Neuron (in vitro differentiated cells): ENCODE data around the gene SMIM33.
"Not testable (repeated sequence)": the region's sequence is repeated elsewhere in the genome, so short reads cannot be mapped to it uniquely, and the experiment has no call there.

ENCODE experiments used
- H2AFZ ChIP-seq: one replicate; pipeline ENCODE4 v1.6.1; 2013; ENCODE audit warnings: low read depth, mild to moderate bottlenecking, inconsistent platforms, low read length, moderate library complexity
- H3K27me3 ChIP-seq: one replicate; pipeline ENCODE4 v1.6.1; 2013; ENCODE audit warnings: low read length; ENCODE audit not compliant: insufficient read depth
- H3K36me3 ChIP-seq: one replicate; pipeline ENCODE4 v1.6.1; 2013; ENCODE audit warnings: low read length; ENCODE audit not compliant: insufficient read depth
- H3K4me1 ChIP-seq: one replicate; pipeline ENCODE4 v1.6.1; 2013; ENCODE audit warnings: low read length; ENCODE audit not compliant: insufficient read depth
- H3K4me3 ChIP-seq: 2 replicates; pipeline ENCODE4 v1.5.1; 2013; ENCODE audit warnings: mild to moderate bottlenecking, low read length, moderate library complexity
- H3K9me3 ChIP-seq: one replicate; pipeline ENCODE4 v1.6.1; 2013; ENCODE audit warnings: low read length

Gene SMIM33

DNA sequence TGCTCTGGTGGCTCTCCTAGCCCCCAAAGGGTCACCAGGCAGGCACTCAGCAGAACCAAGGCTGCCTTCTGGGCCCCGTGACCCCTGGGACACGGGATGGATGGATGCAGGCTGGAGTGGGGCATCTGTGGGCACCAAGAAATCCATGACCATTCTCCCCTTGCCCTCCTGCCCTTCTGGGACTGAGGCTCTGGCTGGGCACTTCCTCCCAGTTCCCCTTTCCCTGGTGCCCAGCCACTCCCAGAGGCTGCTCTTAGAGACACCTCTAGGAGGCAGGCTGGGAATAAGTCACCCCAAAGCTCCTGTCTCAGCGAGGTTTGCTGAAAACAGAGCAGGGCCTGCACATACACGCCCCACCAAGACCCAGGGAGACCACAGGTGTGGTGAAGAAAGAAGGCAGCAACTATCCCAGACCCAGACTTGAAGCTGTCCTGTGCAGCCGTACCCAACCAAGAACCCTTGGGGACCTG lies 10.8 kb downstream of the SMIM33 start:
- H2AFZ ChIP-seq: no peak overlapping the region
- H3K36me3 ChIP-seq: no peaks in the 10 kb centered on the region
- no peaks in the 10 kb centered on the region for H3K4me1 ChIP-seq
- no peaks in the 10 kb centered on the region for H3K27me3 ChIP-seq
- no peaks in the 10 kb centered on the region for H3K9me3 ChIP-seq
- no peak overlapping the region for H3K4me3 ChIP-seq

DNA sequence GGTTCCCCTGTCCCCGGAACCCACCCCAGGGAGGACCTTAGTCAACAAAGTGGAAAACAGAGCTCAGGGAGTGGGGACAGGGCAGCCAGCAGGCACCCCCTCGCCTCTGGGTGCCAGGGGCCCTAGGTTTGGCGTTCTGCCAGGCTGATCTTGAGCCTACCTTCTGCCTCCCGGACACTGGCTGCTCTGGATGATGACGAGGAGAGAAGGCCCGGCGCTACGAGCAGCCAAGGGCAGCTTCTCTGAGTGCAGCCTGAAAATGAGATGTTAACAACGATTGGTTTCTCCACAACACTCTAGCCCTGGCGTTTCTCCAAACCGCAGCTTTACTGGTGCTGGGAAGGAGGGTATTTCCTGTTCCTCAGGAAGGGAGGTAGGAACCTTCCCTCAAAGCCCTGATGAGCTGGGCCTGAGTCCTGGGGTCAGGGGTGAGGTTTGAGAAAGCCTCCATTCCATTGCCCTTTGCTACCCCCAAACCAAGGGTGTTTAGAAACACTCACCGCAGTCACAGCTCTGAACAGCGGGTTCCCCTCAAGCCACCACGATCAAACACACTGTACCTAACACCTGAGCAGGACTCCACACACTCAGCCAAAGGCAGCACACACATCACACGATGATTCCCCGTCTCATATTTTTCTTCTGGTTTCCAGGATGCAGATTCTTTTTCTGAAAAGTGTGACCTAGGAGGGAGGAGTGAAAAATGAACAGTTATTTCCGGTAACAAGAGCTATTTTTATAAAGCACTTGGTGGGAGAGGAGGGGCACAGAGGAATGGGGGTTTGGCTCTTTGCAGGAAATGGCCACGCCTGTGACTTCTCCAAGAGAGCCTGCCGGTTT lies 11.5 kb downstream of the SMIM33 start, which contains the start of gene STING1:
Gene STING1 (minus strand): TSS at position 709 of the 840 bp plus-strand sequence. CDS start 1,054 bp downstream, outside the sequence.
- Histone ChIP-seq H3K27me3 (peaks cover 3% of the 10 kb centered on the region), H3K4me3 (no peak within 1 kb of the TSS), H2AFZ (no peak within 1 kb of the TSS), H3K36me3 (no peaks in the 10 kb centered on the region), H3K9me3 (no peaks in the 10 kb centered on the region), H3K4me1 (no peaks in the 10 kb centered on the region)

DNA sequence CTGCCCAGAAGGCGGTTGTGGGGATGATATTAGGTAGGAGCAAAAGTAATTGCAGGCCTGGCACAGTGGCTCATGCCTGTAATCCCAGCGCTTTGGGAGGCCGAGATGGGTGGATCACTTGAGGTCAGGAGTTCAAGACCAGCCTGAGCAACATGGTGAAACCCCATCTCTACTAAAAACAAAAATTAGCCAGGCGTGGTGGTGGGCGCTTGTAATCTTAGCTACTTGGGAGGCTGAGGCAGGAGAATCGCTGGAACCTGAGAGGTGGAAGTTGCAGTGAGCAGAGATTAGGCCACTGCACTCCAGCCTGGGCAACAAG lies 12.0 kb downstream of the SMIM33 start:
- H3K4me1 ChIP-seq: not testable (repeated sequence)

GRCh38 chr5:139486201-139486600 lies 15.4 kb downstream of the SMIM33 start:
- H3K36me3 ChIP-seq: no peaks in the 10 kb centered on the region
- peaks cover 3% of the 10 kb centered on the region for H3K27me3 ChIP-seq
- H3K4me1 ChIP-seq: no peaks in the 10 kb centered on the region
- H3K4me3 ChIP-seq: no peak overlapping the region
- H2AFZ ChIP-seq: no peak overlapping the region
- no peaks in the 10 kb centered on the region for H3K9me3 ChIP-seq

More for the DNA sequence above, 12.0 kb downstream of the SMIM33 start:
- not testable (repeated sequence) for H3K9me3 ChIP-seq, H3K4me3 ChIP-seq, H3K36me3 ChIP-seq, H2AFZ ChIP-seq, H3K27me3 ChIP-seq

DNA sequence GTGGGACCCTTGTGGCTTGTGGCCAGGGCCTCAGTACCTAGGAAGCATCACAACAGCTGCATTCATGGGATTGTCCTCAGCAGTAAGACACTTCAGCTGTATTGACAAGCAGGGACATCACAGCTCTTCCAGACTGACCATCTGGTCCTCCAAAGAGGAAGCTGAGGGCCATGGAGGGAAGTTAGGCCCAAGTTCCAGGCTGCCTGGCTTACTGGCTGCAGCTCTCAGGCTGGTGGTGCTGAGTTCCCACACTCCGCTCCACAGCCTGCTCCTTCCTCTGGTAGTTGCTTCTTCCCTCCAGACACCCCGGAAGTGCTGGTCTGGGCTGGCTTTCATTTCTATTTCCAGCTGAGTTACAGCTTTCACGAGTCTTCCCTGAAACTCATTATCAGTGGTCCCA lies 17.5 kb downstream of the SMIM33 start:
- H2AFZ ChIP-seq: no peak overlapping the region
- peaks cover 2% of the 10 kb centered on the region for H3K4me1 ChIP-seq
- H3K9me3 ChIP-seq: no peaks in the 10 kb centered on the region
- peaks cover 3% of the 10 kb centered on the region for H3K27me3 ChIP-seq
- H3K36me3 ChIP-seq: no peaks in the 10 kb centered on the region
- no peak overlapping the region for H3K4me3 ChIP-seq

GRCh38 chr5:139492700-139493192 lies 21.9 kb downstream of the SMIM33 start:
- Histone ChIP-seq H3K4me3 (no peak overlapping the region), H2AFZ (no peak overlapping the region), H3K27me3 (peaks cover 3% of the 10 kb centered on the region), H3K4me1 (peaks cover 2% of the 10 kb centered on the region), H3K9me3 (no peaks in the 10 kb centered on the region), H3K36me3 (no peaks in the 10 kb centered on the region)

- Histone ChIP-seq H3K9me3 (no peaks in the 10 kb centered on the region), H2AFZ (no peak overlapping the region), H3K4me3 (no peak overlapping the region), H3K36me3 (no peaks in the 10 kb centered on the region), H3K4me1 (peaks cover 2% of the 10 kb centered on the region), H3K27me3 (peaks cover 3% of the 10 kb centered on the region)
Observed at GRCh38 chr5:139494256-139494655, 23.5 kb downstream of the SMIM33 start.

- Histone ChIP-seq H2AFZ (no peak overlapping the region), H3K4me3 (no peak overlapping the region), H3K9me3 (no peaks in the 10 kb centered on the region), H3K36me3 (no peaks in the 10 kb centered on the region), H3K27me3 (peaks cover 3% of the 10 kb centered on the region), H3K4me1 (peaks cover 2% of the 10 kb centered on the region)
Observed at GRCh38 chr5:139494832-139495231, 24.0 kb downstream of the SMIM33 start.

GRCh38 chr5:139495638-139496435 lies 25.0 kb downstream of the SMIM33 start:
- Histone ChIP-seq H3K36me3 (no peaks in the 10 kb centered on the region), H3K4me3 (no peak overlapping the region), H2AFZ (no peak overlapping the region), H3K9me3 (no peaks in the 10 kb centered on the region), H3K27me3 (peaks cover 3% of the 10 kb centered on the region), H3K4me1 (peaks cover 2% of the 10 kb centered on the region)

GRCh38 chr5:139501381-139501780 lies 30.6 kb downstream of the SMIM33 start:
- no peaks in the 10 kb centered on the region for H3K36me3 ChIP-seq
- H3K27me3 ChIP-seq: no peaks in the 10 kb centered on the region
- H3K4me3 ChIP-seq: no peak overlapping the region
- H2AFZ ChIP-seq: no peak overlapping the region
- H3K4me1 ChIP-seq: peaks cover 6% of the 10 kb centered on the region
- H3K9me3 ChIP-seq: no peaks in the 10 kb centered on the region

GRCh38 chr5:139503036-139503817 lies 32.4 kb downstream of the SMIM33 start:
- H3K9me3 ChIP-seq, H2AFZ ChIP-seq, H3K4me3 ChIP-seq, H3K36me3 ChIP-seq, H3K27me3 ChIP-seq, H3K4me1 ChIP-seq: not testable (repeated sequence)

GRCh38 chr5:139503879-139504278 lies 33.1 kb downstream of the SMIM33 start:
- not testable (repeated sequence) for H3K27me3 ChIP-seq, H3K4me3 ChIP-seq, H3K36me3 ChIP-seq, H3K9me3 ChIP-seq, H3K4me1 ChIP-seq, H2AFZ ChIP-seq

DNA sequence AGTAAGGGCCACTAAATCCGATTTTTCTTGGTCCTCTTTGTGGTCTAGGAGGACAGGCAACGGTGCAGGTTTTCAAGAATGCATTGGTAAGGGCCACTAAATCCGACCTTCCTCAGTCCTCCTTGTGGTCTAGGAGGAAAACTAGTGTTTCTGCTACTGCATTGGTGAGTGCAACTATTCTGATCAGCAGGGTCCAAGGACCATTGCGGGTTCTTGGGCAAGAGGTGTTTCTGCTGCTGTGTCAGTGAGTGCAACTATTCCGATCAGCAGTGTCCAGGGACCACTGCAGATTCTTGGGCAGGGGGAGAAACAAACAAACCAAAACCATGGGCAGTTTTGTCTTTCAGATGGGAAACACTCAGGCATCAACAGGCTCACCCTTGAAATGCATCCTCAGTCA lies 33.9 kb downstream of the SMIM33 start:
- not testable (repeated sequence) for H3K9me3 ChIP-seq, H3K4me1 ChIP-seq, H2AFZ ChIP-seq, H3K4me3 ChIP-seq, H3K27me3 ChIP-seq, H3K36me3 ChIP-seq
